ENCODE results near the gene HIPK4. TPM values are rescaled to one million over a fixed set of nuclear protein-coding genes. Genes with fewer than 3 reads are reported as not detected.
"Not testable (repeated sequence)": the region's sequence is repeated elsewhere in the genome, so short reads cannot be mapped to it uniquely, and the experiment has no call there.

Gene HIPK4
- polyA plus RNA-seq, 1 experiment = 0.09 TPM

DNA sequence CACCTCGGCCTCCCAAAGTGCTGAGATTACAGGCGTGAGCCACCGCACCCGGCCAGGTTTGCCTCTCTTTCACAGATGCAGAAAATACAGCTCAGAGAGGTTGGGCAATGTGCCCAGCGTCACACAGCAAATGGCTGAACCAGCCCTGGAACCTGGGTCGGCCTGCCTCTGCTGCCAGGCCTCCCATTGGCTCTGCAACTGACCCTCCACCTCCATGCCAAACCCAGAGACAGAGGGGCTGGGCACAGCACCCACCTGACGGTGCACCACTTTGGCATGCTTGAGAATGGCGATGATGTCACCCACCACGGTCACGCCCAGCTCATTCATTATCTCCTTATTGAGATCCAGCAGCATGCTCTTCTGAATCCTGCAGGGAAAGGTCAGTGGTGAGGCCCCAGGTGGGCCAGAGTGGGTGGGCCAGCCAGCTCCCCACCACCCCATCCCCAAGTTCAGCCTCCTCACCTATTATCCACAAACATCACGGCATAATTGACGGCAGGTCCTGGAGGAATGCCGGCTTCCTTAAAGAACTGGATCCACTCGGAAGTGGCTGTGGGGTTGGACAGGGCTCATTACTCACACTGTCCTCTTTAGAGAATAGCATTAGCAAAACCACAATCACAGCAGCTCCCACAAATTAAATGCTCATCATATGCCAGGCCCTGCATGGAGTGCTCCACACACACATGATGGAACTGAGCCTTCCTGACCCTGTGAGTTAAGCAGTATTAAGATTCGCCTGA lies 54.0 kb downstream of the HIPK4 start:
- CTCF ChIA-PET = interaction anchor here (0.9 to 1.9 kb wide), 3 partner anchors 31 to 299 kb away, joined by 3 to 4 read pairs (median 4); no protein-coding TSS in a partner anchor
- Histone ChIP-seq H3K27me3 (ENCODE audit: control insufficient read depth, insufficient read depth, low read length) (no peaks in the 10 kb centered on the region), H3K4me3 (ENCODE audit: low read depth, low read length) (no peak overlapping the region), H3K9me3 (ENCODE audit: control insufficient read depth, insufficient read depth, low read length) (no peaks in the 10 kb centered on the region), H3K27ac (ENCODE audit: low read depth, low read length) (no peak overlapping the region)
- POLR2A ChIA-PET = interaction anchor here (0.5 kb wide), 1 partner anchor 49 kb away, joined by 9 read pairs; no protein-coding TSS in a partner anchor
- no peak for DNase-seq (ENCODE audit: low read depth, low spot score)
- TF ChIP-seq, protein P1, sequence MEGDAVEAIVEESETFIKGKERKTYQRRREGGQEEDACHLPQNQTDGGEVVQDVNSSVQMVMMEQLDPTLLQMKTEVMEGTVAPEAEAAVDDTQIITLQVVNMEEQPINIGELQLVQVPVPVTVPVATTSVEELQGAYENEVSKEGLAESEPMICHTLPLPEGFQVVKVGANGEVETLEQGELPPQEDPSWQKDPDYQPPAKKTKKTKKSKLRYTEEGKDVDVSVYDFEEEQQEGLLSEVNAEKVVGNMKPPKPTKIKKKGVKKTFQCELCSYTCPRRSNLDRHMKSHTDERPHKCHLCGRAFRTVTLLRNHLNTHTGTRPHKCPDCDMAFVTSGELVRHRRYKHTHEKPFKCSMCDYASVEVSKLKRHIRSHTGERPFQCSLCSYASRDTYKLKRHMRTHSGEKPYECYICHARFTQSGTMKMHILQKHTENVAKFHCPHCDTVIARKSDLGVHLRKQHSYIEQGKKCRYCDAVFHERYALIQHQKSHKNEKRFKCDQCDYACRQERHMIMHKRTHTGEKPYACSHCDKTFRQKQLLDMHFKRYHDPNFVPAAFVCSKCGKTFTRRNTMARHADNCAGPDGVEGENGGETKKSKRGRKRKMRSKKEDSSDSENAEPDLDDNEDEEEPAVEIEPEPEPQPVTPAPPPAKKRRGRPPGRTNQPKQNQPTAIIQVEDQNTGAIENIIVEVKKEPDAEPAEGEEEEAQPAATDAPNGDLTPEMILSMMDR (IDR thresholded peaks at IDR 0.05; ENCODE audit: low read depth, low read length) = no peak

DNA sequence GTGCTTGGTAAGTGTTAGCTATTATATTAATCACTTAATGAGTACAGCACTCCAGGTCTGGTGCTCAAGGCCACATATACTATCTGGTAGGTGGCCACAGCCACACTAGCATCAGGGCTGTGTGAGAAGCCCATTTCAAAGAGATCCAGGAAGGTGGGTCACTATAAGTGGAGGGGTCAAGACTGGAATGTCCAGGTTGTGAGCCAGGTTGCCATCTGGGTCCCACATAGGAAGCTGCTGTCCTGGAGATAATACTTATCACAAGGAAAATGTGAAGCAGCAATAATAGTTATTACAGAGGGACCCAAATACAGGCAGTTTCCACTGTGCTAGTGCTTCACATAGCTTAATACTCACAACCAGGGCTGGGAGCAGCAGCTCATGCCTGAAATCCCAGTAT lies 54.9 kb downstream of the HIPK4 start:
- H3K4me3 ChIP-seq (ENCODE audit: low read depth, low read length) = no peak overlapping the region
- ChIA-PET CTCF (interaction anchor here (0.9 to 1.1 kb wide), 2 partner anchors 129 to 300 kb away, joined by 3 to 4 read pairs; no protein-coding TSS in a partner anchor), POLR2A (no interaction called here)
- DNase-seq (ENCODE audit: low read depth, low spot score) = no peak
- H3K9me3 ChIP-seq (ENCODE audit: control insufficient read depth, insufficient read depth, low read length) = no peaks in the 10 kb centered on the region
- H3K27me3 ChIP-seq (ENCODE audit: control insufficient read depth, insufficient read depth, low read length) = no peaks in the 10 kb centered on the region
- no peak overlapping the region for H3K27ac ChIP-seq (ENCODE audit: low read depth, low read length)
- TF ChIP-seq, protein P1 (IDR thresholded peaks at IDR 0.05; ENCODE audit: low read depth, low read length) = no peak

DNA sequence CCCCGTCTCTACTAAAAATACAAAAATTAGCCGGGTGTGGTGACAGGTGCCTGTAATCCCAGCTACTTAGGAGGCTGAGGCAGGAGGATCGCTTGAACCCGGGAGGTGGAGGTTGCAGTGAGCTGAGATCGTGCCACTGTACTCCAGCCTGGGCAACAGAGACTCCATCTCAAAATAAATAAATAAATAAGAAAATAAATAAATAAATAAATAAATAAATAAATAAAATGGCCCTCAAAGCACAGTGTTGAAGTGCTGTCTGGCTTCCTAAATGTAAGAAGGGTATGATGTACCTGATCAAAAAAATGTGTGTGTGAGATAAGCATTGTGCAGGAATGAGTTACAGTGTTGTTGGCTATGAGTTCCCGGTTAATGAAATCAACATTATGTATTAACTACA lies 56.9 kb downstream of the HIPK4 start:
- H3K27ac ChIP-seq (ENCODE audit: low read depth, low read length); H3K27me3 ChIP-seq (ENCODE audit: control insufficient read depth, insufficient read depth, low read length); POLR2A ChIA-PET; DNase-seq (ENCODE audit: low read depth, low spot score); H3K9me3 ChIP-seq (ENCODE audit: control insufficient read depth, insufficient read depth, low read length); H3K4me3 ChIP-seq (ENCODE audit: low read depth, low read length): not testable (repeated sequence)
- CTCF ChIA-PET = interaction anchor here (0.8 to 1.5 kb wide), 2 partner anchors 28 to 302 kb away, joined by 4 to 6 read pairs; no protein-coding TSS in a partner anchor

DNA sequence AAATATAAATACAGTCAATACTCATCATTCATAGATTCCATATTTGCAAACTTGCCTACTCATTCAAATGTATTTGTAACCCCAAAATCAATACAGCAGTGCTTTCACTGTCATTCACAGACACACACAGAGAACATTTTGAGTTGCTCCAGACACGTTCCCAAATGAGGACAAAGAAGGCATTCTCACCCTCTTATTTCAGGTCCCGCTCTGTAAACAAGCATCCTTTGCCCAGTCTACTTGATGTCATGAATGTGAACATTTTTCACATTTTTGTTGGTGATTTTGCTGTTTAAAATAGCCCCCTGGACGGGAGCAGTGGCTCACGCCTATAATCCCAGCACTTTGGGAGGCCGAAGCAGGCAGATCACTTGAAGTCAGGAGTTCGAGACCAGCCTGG lies 57.3 kb downstream of the HIPK4 start:
- no peak overlapping the region for H3K27ac ChIP-seq (ENCODE audit: low read depth, low read length)
- H3K27me3 ChIP-seq (ENCODE audit: control insufficient read depth, insufficient read depth, low read length) = no peaks in the 10 kb centered on the region
- no peak for DNase-seq (ENCODE audit: low read depth, low spot score)
- H3K4me3 ChIP-seq (ENCODE audit: low read depth, low read length) = no peak overlapping the region
- H3K9me3 ChIP-seq (ENCODE audit: control insufficient read depth, insufficient read depth, low read length) = no peaks in the 10 kb centered on the region
- ChIA-PET POLR2A (no interaction called here), CTCF (interaction anchor here (1.5 kb wide), 1 partner anchor 27 kb away, joined by 4 read pairs; no protein-coding TSS in a partner anchor)
- TF ChIP-seq, protein P1 (IDR thresholded peaks at IDR 0.05; ENCODE audit: low read depth, low read length) = no peak

DNA sequence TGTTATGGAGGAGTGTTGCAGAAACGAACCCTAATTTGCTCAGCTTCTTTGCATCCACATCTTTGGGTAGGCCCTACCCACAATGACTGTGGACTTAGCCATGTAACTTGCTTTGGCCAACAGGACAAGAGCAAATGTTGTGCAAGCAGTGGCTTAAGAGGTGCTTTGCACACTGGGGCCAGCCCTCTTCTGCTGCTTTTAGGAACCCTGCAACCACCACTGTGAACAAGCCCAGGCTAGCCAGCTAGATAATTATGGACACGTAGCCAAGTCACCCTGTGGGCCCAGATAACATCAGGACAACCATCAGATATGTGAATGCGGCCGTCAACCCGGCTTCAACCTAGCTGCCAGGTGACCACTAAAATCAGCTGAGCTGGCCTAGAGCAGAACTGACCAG lies 58.9 kb downstream of the HIPK4 start:
- no peaks in the 10 kb centered on the region for H3K27me3 ChIP-seq (ENCODE audit: control insufficient read depth, insufficient read depth, low read length)
- POLR2A ChIA-PET = no interaction called here
- DNase-seq (ENCODE audit: low read depth, low spot score) = no peak
- no peaks in the 10 kb centered on the region for H3K9me3 ChIP-seq (ENCODE audit: control insufficient read depth, insufficient read depth, low read length)
- CTCF ChIA-PET = interaction anchor here (1.6 kb wide), 1 partner anchor 26 kb away, joined by 6 read pairs; no protein-coding TSS in a partner anchor
- TF ChIP-seq, protein P1 (IDR thresholded peaks at IDR 0.05; ENCODE audit: low read depth, low read length) = no peak
- H3K4me3 ChIP-seq (ENCODE audit: low read depth, low read length) = no peak overlapping the region
- H3K27ac ChIP-seq (ENCODE audit: low read depth, low read length) = no peak overlapping the region

Small RNA genes lying within 50 kb of the gene (small RNA-seq; reads per million reads assigned to genes)
- gene MIR6796 (ENCODE audit: insufficient read length, low read depth) (not detected), gene RF00019 (ENCODE audit: insufficient read length, low read depth) (not detected)

Other genes with a start within 250 kb of the HIPK4 start
- 2.0 and 2.3 TPM in 2 replicates for gene MAP3K10, start 198.8 kb downstream of the HIPK4 start, polyA plus RNA-seq (2011; rRNA removed)
- not detected in 2 replicates for gene TTC9B, start 171.8 kb downstream of the HIPK4 start, polyA plus RNA-seq (2011; rRNA removed)
- 0.16 and 0.21 TPM in 2 replicates for gene CCNP, start 163.5 kb downstream of the HIPK4 start, polyA plus RNA-seq (2011; rRNA removed)
- 99.8 and 122 TPM in 2 replicates for gene AKT2, start 104.8 kb downstream of the HIPK4 start, polyA plus RNA-seq (2011; rRNA removed)
- 15.9 and 16.9 TPM in 2 replicates for gene C19orf47, start 41.8 kb downstream of the HIPK4 start, polyA plus RNA-seq (2011; rRNA removed)
- gene PLD3, start 41.5 kb downstream of the HIPK4 start, polyA plus RNA-seq (2011; rRNA removed) = 395 and 559 TPM in 2 replicates
- gene PRX, start 23.2 kb upstream of the HIPK4 start, polyA plus RNA-seq (2011; rRNA removed) = 1.8 and 1.9 TPM in 2 replicates
- gene SERTAD1, start 35.8 kb upstream of the HIPK4 start, polyA plus RNA-seq (2011; rRNA removed) = 11.9 and 16.2 TPM in 2 replicates
- 16.1 and 19.6 TPM in 2 replicates for gene SERTAD3, start 54.2 kb upstream of the HIPK4 start, polyA plus RNA-seq (2011; rRNA removed)
- gene BLVRB, start 75.6 kb upstream of the HIPK4 start, polyA plus RNA-seq (2011; rRNA removed) = 40.4 and 58.0 TPM in 2 replicates
- gene SPTBN4, start 76.8 kb upstream of the HIPK4 start, polyA plus RNA-seq (2011; rRNA removed) = 1.3 and 1.9 TPM in 2 replicates
- gene SHKBP1, start 186.7 kb upstream of the HIPK4 start, polyA plus RNA-seq (2011; rRNA removed) = 42.5 and 62.7 TPM in 2 replicates
- 41.3 and 70.3 TPM in 2 replicates for gene LTBP4, start 211.2 kb upstream of the HIPK4 start, polyA plus RNA-seq (2011; rRNA removed)

All from AG04450 (cell line).